HCT116 (cell line): ENCODE data around the gene ZCCHC2. TPM values are rescaled to one million over a fixed set of nuclear protein-coding genes. Genes with fewer than 3 reads are reported as not detected.

Experiments
- ATAC-seq: fragments of 200-7000 bp; cut with Tn5 transposase; 2 replicates; pipeline ENCODE4 v1.9.1; 2020; ENCODE audit warnings: mild to moderate bottlenecking, moderate library complexity
- BruUV-seq: library from RNA; stranded (reverse); fragments of 400-500 nt; replicated peaks from 2 replicates; lab custom pipeline; 2021; lab: Mats Ljungman, UMichigan
- CTCF ChIA-PET: fragments of 300-600 bp; sonication (Branson Sonifier 250); formaldehyde crosslinking; loops from one replicate; lab custom pipeline; 2021; ENCODE audit warnings: antibody characterized with exemption; lab: Charles Lee
- POLR2A ChIA-PET: fragments of 300-600, 350-600 bp; sonication (Branson Sonifier 250); formaldehyde crosslinking; loops from one replicate; lab custom pipeline; 2021; ENCODE audit warnings: antibody characterized with exemption; lab: Charles Lee
- RAD21 ChIA-PET, 2 experiments: fragments of 300-600 bp; sonication (Branson Sonifier 250); formaldehyde crosslinking; loops; one replicate each; lab custom pipeline; 2023; ENCODE audit warnings: low total read pairs in 2 of 2; ENCODE audit not compliant: uncharacterized antibody in 2 of 2, unreplicated experiment in 2 of 2, low non-redundant PET in 1 of 2; lab: Charles Lee
- DNase-seq: peaks from one replicate; pipeline ENCODE4 v3.0.0-alpha.2; 2010; ENCODE audit warnings: low read depth, low spot score
- H2AFZ ChIP-seq: fragments of 200-600 bp; shearing (Covaris generic), sonication (generic); 2 replicates; pipeline ENCODE4 v1.6.1; 2017; ENCODE audit warnings: low read depth, mixed run types, mixed read lengths, antibody characterized with exemption, low read length; ENCODE audit not compliant: poor library complexity, severe bottlenecking
- H3K27ac ChIP-seq: 2 replicates; pipeline ENCODE4 v1.5.1; 2012; ENCODE audit warnings: low read depth, low read length
- H3K27me3 ChIP-seq: fragments of 200-600 bp; sonication (generic); 2 replicates; pipeline ENCODE4 v1.6.1; 2016; ENCODE audit warnings: mixed run types, low read length, mixed read lengths; ENCODE audit not compliant: insufficient read depth
- H3K36me3 ChIP-seq, 2 experiments: fragments of 200-500 bp in 1 of 2; fragments of 200-600 bp in 1 of 2; sonication (Bioruptor generic) in 1 of 2; sonication (generic) in 1 of 2; 2 replicates each; pipeline versions ENCODE4 v1.5.1 to v1.6.1; 2014 to 2016; ENCODE audit warnings: low read length in 2 of 2, inconsistent platforms in 1 of 2, mixed read lengths in 1 of 2, mixed run types in 1 of 2; ENCODE audit not compliant: insufficient read depth in 2 of 2, control insufficient read depth in 1 of 2
- H3K4me1 ChIP-seq, 2 experiments: fragments of 200-600 bp in 1 of 2; sonication (generic) in 1 of 2; 2 replicates each; pipeline versions ENCODE4 v1.5.1 to v1.6.1; 2012 to 2017; ENCODE audit warnings: low read length in 2 of 2, inconsistent platforms in 1 of 2, mild to moderate bottlenecking in 1 of 2, mixed read lengths in 1 of 2, mixed run types in 1 of 2, moderate library complexity in 1 of 2; ENCODE audit not compliant: insufficient read depth in 2 of 2, control insufficient read depth in 1 of 2
- H3K4me2 ChIP-seq: fragments of 200-600 bp; sonication (generic); 2 replicates; pipeline ENCODE4 v1.6.1; 2017; ENCODE audit warnings: mixed run types, low read length, mixed read lengths
- H3K4me3 ChIP-seq, 2 experiments: fragments of 200-600 bp in 1 of 2; sonication (generic) in 1 of 2; replicated peaks in 1 of 2; 2 replicates each; pipeline ENCODE4 v1.5.1; 2011 to 2016; ENCODE audit warnings: low read length in 2 of 2, control low read depth in 1 of 2, low read depth in 1 of 2, mild to moderate bottlenecking in 1 of 2, mixed read lengths in 1 of 2, mixed run types in 1 of 2
- H3K79me2 ChIP-seq: fragments of 200-600 bp; sonication (generic); 2 replicates; pipeline ENCODE4 v1.6.1; 2017; ENCODE audit warnings: mild to moderate bottlenecking, mixed run types, low read length, moderate library complexity, mixed read lengths; ENCODE audit not compliant: insufficient read depth
- H3K9ac ChIP-seq: fragments of 200-600 bp; sonication (generic); 2 replicates; pipeline ENCODE4 v1.6.1; 2016; ENCODE audit warnings: low read length, mixed read lengths
- H3K9me2 ChIP-seq: fragments of 200-600 bp; sonication (generic), shearing (Covaris generic); 2 replicates; pipeline ENCODE4 v1.6.1; 2017; ENCODE audit warnings: mixed run types, mild to moderate bottlenecking, moderate library complexity; ENCODE audit not compliant: insufficient read depth
- H3K9me3 ChIP-seq, 2 experiments: fragments of 200-500 bp in 1 of 2; fragments of 200-600 bp in 1 of 2; sonication (Bioruptor generic) in 1 of 2; sonication (generic) in 1 of 2; 2 replicates each; pipeline ENCODE4 v1.6.1; 2014 to 2017; ENCODE audit warnings: low read length in 2 of 2, mixed read lengths in 2 of 2, inconsistent platforms in 1 of 2, low read depth in 1 of 2, mild to moderate bottlenecking in 1 of 2, mixed run types in 1 of 2, moderate library complexity in 1 of 2; ENCODE audit not compliant: control insufficient read depth in 1 of 2, insufficient read depth in 1 of 2
- H4K20me1 ChIP-seq: fragments of 200-600 bp; sonication (generic), shearing (Covaris generic); 2 replicates; pipeline ENCODE4 v1.6.1; 2017; ENCODE audit warnings: mixed run types, mild to moderate bottlenecking, moderate library complexity; ENCODE audit not compliant: insufficient read depth
- CBX3 ChIP-seq: IDR thresholded peaks from 2 replicates; pipeline ENCODE4 v1.6.1; 2012; ENCODE audit warnings: low read depth
- CEBPB ChIP-seq: IDR thresholded peaks from 2 replicates; pipeline ENCODE4 v1.6.1; 2012; ENCODE audit warnings: low read depth
- CTCF ChIP-seq, 3 experiments: fragments of 200-600 bp in 1 of 3; sonication (generic) in 1 of 3; IDR thresholded peaks in 2 of 3; conservative IDR thresholded peaks in 1 of 3; 2 replicates each; pipeline ENCODE4 v1.5.1; 2012 to 2017; ENCODE audit warnings: low read depth in 2 of 3, low read length in 2 of 3, antibody characterized with exemption in 1 of 3, borderline replicate concordance in 1 of 3, control low read depth in 1 of 3, mild to moderate bottlenecking in 1 of 3, mixed read lengths in 1 of 3, mixed run types in 1 of 3, moderate library complexity in 1 of 3; ENCODE audit not compliant: insufficient read depth in 1 of 3
- EGR1 ChIP-seq: IDR thresholded peaks from 2 replicates; pipeline ENCODE4 v1.6.1; 2012; ENCODE audit warnings: low read depth
- ELF1 ChIP-seq: IDR thresholded peaks from 2 replicates; pipeline ENCODE4 v1.6.1; 2012; ENCODE audit warnings: low read depth, borderline replicate concordance
- POLR2A ChIP-seq: IDR thresholded peaks from 2 replicates; pipeline ENCODE4 v1.7.0; 2011; ENCODE audit warnings: borderline replicate concordance; ENCODE audit not compliant: insufficient read depth, insufficient read length; ENCODE audit errors: extremely low read depth
- POLR2AphosphoS5 ChIP-seq: IDR thresholded peaks from 2 replicates; pipeline ENCODE4 v1.6.1; 2011; ENCODE audit warnings: mild to moderate bottlenecking, low read depth, low read length, moderate library complexity
- REST ChIP-seq: IDR thresholded peaks from 2 replicates; pipeline ENCODE4 v1.6.1; 2012; ENCODE audit warnings: low read depth
- SP1 ChIP-seq: IDR thresholded peaks from 2 replicates; pipeline ENCODE4 v1.6.1; 2012; ENCODE audit warnings: low read depth
- TCF7L2 ChIP-seq: IDR thresholded peaks from 2 replicates; pipeline ENCODE4 v1.7.0; 2011; ENCODE audit warnings: borderline replicate concordance, inconsistent platforms; ENCODE audit not compliant: insufficient read depth, insufficient read length; ENCODE audit errors: extremely low read depth
- YY1 ChIP-seq: IDR thresholded peaks from 2 replicates; pipeline ENCODE4 v1.6.1; 2011; ENCODE audit warnings: low read length, low read depth, moderate library complexity, mild to moderate bottlenecking; ENCODE audit not compliant: insufficient replicate concordance; ENCODE audit errors: extremely low read depth
- ZFX ChIP-seq: fragments of 450-650 bp; IDR thresholded peaks from 2 replicates; pipeline ENCODE4 v1.6.1; 2017
- intact Hi-C: fragments of 100-400 bp; cut with micrococcal nuclease; formaldehyde crosslinking; loops from 2 replicates; pipeline ENCODE4 v1.10.0; 2022
- total RNA-seq: library from RNA; stranded (reverse); gene quantifications from one replicate; pipeline ENCODE4 v1.2.1, GENCODE V29; 2021; ENCODE audit not compliant: unreplicated experiment
- TF ChIP-seq, protein P1 (sequence below): IDR thresholded peaks from 2 replicates; pipeline ENCODE4 v1.6.1; 2012
- TF ChIP-seq, protein P2 (sequence below): IDR thresholded peaks from 2 replicates; pipeline ENCODE4 v1.6.1; 2011; ENCODE audit warnings: mild to moderate bottlenecking, low read length, moderate library complexity; ENCODE audit not compliant: insufficient replicate concordance; ENCODE audit errors: extremely low read depth

ZCCHC2 gene
- total RNA-seq, 1 experiment from 2014 or later, result 17.7 TPM

GRCh38 chr18:62576271-62576670 lies 53.4 kb downstream of the ZCCHC2 start:
- H3K4me1 ChIP-seq, result no peaks in the 10 kb centered on the region
- RAD21 ChIA-PET, result no interaction called here
- intact Hi-C loops, result no loop called here
- H3K9ac ChIP-seq, result no peak overlapping the region
- H3K27me3 ChIP-seq, result no peaks in the 10 kb centered on the region
- H3K9me2 ChIP-seq, result no peaks in the 10 kb centered on the region
- no peak overlapping the region for H3K27ac ChIP-seq
- DNase-seq, result no peak
- peaks cover 6 to 12% of the 10 kb centered on the region in 2 experiments; a peak in 1 of 4 replicates for H3K36me3 ChIP-seq
- 0 out of 2 replicates have a peak, but pooled peaks cover 5% of the 10 kb centered on the region for H3K79me2 ChIP-seq
- no peak overlapping the region for H3K4me3 ChIP-seq
- H3K4me2 ChIP-seq, result no peak overlapping the region
- H2AFZ ChIP-seq, result no peak overlapping the region
- POLR2A ChIA-PET, result no interaction called here
- BruUV-seq, result no TSS peak
- H3K9me3 ChIP-seq, result no peaks in the 10 kb centered on the region
- CTCF ChIA-PET, result no interaction called here
- no peak for TF ChIP-seq TCF7L2
- no peak for TF ChIP-seq YY1
- no peak for TF ChIP-seq CTCF (IDR thresholded peaks at IDR 0.05 in 2 of 3, conservative IDR thresholded peaks at IDR 0.05 in 1 of 3; ENCODE audit: borderline replicate concordance in 1 of 3, insufficient read depth in 1 of 3, low read depth in 2 of 3, low read length in 2 of 3)
- no peak for TF ChIP-seq EGR1
- TF ChIP-seq ELF1, result no peak
- TF ChIP-seq, protein P1, sequence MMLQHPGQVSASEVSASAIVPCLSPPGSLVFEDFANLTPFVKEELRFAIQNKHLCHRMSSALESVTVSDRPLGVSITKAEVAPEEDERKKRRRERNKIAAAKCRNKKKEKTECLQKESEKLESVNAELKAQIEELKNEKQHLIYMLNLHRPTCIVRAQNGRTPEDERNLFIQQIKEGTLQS, result no peak
- TF ChIP-seq, protein P2, sequence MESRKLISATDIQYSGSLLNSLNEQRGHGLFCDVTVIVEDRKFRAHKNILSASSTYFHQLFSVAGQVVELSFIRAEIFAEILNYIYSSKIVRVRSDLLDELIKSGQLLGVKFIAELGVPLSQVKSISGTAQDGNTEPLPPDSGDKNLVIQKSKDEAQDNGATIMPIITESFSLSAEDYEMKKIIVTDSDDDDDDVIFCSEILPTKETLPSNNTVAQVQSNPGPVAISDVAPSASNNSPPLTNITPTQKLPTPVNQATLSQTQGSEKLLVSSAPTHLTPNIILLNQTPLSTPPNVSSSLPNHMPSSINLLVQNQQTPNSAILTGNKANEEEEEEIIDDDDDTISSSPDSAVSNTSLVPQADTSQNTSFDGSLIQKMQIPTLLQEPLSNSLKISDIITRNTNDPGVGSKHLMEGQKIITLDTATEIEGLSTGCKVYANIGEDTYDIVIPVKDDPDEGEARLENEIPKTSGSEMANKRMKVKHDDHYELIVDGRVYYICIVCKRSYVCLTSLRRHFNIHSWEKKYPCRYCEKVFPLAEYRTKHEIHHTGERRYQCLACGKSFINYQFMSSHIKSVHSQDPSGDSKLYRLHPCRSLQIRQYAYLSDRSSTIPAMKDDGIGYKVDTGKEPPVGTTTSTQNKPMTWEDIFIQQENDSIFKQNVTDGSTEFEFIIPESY, result no peak
- no peak for TF ChIP-seq ZFX
- no peak for TF ChIP-seq POLR2A
- no peak for TF ChIP-seq POLR2AphosphoS5
- no peak for TF ChIP-seq SP1
- TF ChIP-seq REST, result no peak
- no peak for TF ChIP-seq CEBPB
- TF ChIP-seq CBX3, result no peak
- no peaks in the 10 kb centered on the region for H4K20me1 ChIP-seq
- ATAC-seq, result no peak
